Measurements from ENCODE around the gene ABHD17A.

- TF ChIP-seq FOSL2 (IDR thresholded peaks at IDR 0.05; ENCODE audit: borderline replicate concordance, low read depth): no peak
- TF ChIP-seq, protein P1, sequence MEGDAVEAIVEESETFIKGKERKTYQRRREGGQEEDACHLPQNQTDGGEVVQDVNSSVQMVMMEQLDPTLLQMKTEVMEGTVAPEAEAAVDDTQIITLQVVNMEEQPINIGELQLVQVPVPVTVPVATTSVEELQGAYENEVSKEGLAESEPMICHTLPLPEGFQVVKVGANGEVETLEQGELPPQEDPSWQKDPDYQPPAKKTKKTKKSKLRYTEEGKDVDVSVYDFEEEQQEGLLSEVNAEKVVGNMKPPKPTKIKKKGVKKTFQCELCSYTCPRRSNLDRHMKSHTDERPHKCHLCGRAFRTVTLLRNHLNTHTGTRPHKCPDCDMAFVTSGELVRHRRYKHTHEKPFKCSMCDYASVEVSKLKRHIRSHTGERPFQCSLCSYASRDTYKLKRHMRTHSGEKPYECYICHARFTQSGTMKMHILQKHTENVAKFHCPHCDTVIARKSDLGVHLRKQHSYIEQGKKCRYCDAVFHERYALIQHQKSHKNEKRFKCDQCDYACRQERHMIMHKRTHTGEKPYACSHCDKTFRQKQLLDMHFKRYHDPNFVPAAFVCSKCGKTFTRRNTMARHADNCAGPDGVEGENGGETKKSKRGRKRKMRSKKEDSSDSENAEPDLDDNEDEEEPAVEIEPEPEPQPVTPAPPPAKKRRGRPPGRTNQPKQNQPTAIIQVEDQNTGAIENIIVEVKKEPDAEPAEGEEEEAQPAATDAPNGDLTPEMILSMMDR (IDR thresholded peaks at IDR 0.05): no peak
These were observed 35.3 kb upstream of the ABHD17A start for GRCh38 chr19:1920644-1921043.
